Measurements from ENCODE around the gene PRODH2. TPM values are rescaled to one million over a fixed set of nuclear protein-coding genes. Genes with fewer than 3 reads are reported as not detected.
"Not testable (repeated sequence)": the region's sequence is repeated elsewhere in the genome, so short reads cannot be mapped to it uniquely, and the experiment has no call there.

The PRODH2 gene
- total RNA-seq, 2 donors from 2014 or later: not detected

DNA sequence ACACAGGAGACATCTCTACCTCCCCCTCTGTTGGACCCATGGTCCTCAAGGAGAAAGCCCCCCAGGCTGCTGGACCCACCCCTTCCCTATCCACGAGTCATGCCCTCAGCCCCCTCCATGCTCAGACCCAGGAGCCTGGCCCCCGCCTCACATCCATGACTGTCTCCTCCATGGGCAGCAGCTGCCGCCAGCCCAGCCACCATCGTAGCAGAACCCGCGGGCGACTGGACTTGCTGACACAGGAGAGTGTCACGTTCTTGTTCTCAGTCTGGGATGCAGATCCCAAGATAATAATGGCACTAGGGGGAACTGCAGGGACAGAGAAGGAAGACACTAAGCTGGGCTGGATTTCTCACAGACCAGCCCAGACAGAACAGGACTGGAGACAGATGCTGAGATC lies 35.8 kb upstream of the PRODH2 start:
- Mint-ChIP-seq H3K9me3 (no peaks in the 10 kb centered on the region), H3K27me3 (peaks cover 45 to 56% of the 10 kb centered on the region in 2 donors), H3K4me1 (ENCODE audit: low read depth in 2 of 2) (peaks cover 10 to 18% of the 10 kb centered on the region in 2 donors), H3K27ac (no peak overlapping the region), H3K4me3 (no peak overlapping the region), H3K36me3 (peaks cover 10% of the 10 kb centered on the region)
- DNase-seq (ENCODE audit: low spot score) (peak; percentile 37), ATAC-seq (no peak)

DNA sequence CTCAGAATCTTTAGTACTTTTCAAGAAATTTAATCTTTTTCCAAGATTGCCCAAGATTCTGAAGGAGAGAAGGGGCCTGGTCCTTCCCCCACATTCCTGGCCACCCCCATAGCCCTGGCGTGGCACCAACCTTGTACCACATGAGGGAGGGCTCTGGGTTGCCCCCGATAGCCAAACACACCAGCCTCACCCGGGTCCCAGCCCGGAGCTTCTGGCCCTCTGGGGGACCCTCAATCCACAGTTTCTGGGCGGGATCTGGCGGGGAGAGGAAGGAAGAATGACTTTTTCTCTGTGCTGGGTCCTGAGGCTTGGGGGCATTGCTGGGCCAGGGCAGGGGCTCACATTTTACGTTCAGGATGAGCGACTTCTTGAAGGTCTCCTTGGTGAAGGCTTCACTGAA lies 35.3 kb upstream of the PRODH2 start:
- no peak for ATAC-seq
- no peaks in the 10 kb centered on the region for H3K9me3 Mint-ChIP-seq

GRCh38 chr19:35846038-35846668 lies 33.5 kb upstream of the PRODH2 start:
- Mint-ChIP-seq H3K4me3 (peak overlapping the region; percentile 6), H3K4me1 (ENCODE audit: low read depth in 2 of 2) (peaks cover 10 to 18% of the 10 kb centered on the region in 2 donors), H3K9me3 (no peaks in the 10 kb centered on the region), H3K27me3 (peaks cover 43 to 49% of the 10 kb centered on the region in 2 donors), H3K27ac (no peak overlapping the region), H3K36me3 (peaks cover 10% of the 10 kb centered on the region)
- DNase-seq (ENCODE audit: low spot score) (peak; percentile 32), ATAC-seq (no peak)

More for the DNA sequence above, 35.3 kb upstream of the PRODH2 start:
- peaks cover 43 to 56% of the 10 kb centered on the region in 2 donors for H3K27me3 Mint-ChIP-seq
- H3K36me3 Mint-ChIP-seq: peaks cover 10% of the 10 kb centered on the region
- H3K27ac Mint-ChIP-seq: no peak overlapping the region
- peaks cover 10 to 18% of the 10 kb centered on the region in 2 donors for H3K4me1 Mint-ChIP-seq (ENCODE audit: low read depth in 2 of 2)
- peak; percentile 38 for DNase-seq (ENCODE audit: low spot score)
- H3K4me3 Mint-ChIP-seq: no peak overlapping the region

DNA sequence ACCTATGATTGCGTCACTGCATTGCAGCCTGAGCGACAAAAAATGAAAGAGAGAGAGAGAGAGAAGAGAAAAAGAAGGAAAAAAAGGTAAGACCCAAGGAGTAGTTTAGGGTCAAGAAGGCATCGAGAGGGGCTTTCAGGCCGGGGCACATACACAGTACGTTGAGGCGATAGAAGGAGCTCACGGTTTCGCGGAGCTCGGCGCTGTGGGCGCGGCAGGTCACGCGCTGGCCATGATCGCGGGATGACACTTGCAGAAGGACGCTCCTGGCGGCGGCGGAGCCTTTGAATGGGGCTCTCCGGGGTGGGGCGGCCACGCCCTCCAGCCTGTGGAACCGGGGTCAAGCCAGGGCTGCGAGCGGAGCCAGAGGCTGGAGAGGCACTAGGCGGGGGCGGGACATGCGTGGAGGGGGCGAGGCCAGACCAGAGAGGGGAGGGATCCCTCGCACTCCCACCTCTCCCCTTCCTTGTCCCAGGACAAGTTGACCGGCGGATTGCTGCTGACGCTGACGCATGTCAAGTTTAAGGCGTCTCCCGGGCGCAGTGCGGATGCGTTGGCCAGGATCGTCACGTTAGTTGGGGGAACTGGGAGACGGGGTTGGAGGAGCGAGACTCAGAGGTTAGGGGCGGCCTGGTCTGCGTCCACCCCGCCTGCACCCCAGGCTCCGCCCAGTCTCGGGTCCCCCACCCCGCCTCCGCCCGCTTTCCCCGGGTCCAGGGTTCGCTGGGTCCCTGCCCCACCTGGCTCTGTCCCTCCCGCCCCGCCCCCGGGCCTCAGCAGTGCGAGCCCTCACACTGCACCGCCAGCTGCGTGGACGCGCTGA lies 32.8 kb upstream of the PRODH2 start:
- Mint-ChIP-seq H3K9me3 (no peaks in the 10 kb centered on the region), H3K4me3 (peak overlapping the region; percentile 75), H3K36me3 (peaks cover 10% of the 10 kb centered on the region), H3K27ac (no peak overlapping the region), H3K4me1 (ENCODE audit: low read depth in 2 of 2) (peaks cover 10 to 18% of the 10 kb centered on the region in 2 donors), H3K27me3 (peaks cover 36 to 44% of the 10 kb centered on the region in 2 donors)
- DNase-seq (ENCODE audit: low spot score): peak; percentile 59
- peak; percentile 18 to 60 for ATAC-seq

- Mint-ChIP-seq H3K27me3 (peaks cover 36 to 43% of the 10 kb centered on the region in 2 donors), H3K9me3 (no peaks in the 10 kb centered on the region), H3K36me3 (peaks cover 10% of the 10 kb centered on the region), H3K4me1 (ENCODE audit: low read depth in 2 of 2) (peaks cover 10 to 18% of the 10 kb centered on the region in 2 donors), H3K4me3 (peak overlapping the region; percentile 75), H3K27ac (no peak overlapping the region)
- ATAC-seq (no peak), DNase-seq (ENCODE audit: low spot score) (peak; percentile 49)
These were observed 32.0 kb upstream of the PRODH2 start for GRCh38 chr19:35844482-35845214.

DNA sequence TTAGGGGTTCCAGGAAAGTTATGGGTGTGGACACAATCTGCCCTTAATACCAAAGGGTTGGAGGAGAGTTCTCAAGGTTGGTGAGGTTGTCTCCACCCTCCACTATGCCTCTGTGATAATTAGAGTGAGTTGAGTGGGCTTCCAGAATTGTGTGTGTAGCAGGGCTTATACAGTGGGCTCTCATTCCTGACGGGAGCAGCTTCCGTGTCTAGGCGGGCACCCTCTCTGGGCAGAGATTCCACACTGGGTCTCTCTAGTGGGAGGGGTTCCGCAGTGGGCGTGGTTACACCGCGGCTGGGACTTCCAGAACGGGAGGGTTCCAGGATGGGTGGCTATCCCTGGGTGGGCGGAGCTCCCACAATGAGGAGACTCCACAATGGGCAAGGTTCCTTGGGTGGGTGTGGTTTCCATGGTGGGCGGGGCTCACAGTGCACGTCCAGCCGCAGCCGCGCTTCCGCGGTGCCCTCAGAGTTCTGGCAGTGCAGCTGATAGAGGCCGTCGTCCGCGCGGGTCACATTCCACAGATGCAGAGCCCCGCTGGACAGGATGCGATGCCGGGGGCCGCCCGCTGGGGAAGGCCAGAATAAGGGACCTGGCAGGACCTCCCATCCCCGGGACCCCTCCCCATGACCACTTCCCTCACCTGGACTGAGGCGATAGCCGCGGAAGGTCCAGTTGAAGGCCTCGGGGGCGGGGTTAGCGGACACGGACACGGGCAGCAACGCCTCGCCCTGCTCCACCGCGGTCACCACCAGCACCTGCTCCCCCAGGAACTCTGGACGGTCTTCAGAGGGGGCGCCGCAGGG lies 31.2 kb upstream of the PRODH2 start:
- peak; percentile 52 for DNase-seq (ENCODE audit: low spot score)
- peaks cover 10 to 18% of the 10 kb centered on the region in 2 donors for H3K4me1 Mint-ChIP-seq (ENCODE audit: low read depth in 2 of 2)
- H3K27ac Mint-ChIP-seq: no peak overlapping the region
- H3K27me3 Mint-ChIP-seq: peaks cover 34 to 43% of the 10 kb centered on the region in 2 donors
- peak in 1 of 2 donors; percentile 54 for ATAC-seq
- peaks cover 10% of the 10 kb centered on the region for H3K36me3 Mint-ChIP-seq
- H3K9me3 Mint-ChIP-seq: no peaks in the 10 kb centered on the region
- peak overlapping the region; percentile 75 for H3K4me3 Mint-ChIP-seq

DNA sequence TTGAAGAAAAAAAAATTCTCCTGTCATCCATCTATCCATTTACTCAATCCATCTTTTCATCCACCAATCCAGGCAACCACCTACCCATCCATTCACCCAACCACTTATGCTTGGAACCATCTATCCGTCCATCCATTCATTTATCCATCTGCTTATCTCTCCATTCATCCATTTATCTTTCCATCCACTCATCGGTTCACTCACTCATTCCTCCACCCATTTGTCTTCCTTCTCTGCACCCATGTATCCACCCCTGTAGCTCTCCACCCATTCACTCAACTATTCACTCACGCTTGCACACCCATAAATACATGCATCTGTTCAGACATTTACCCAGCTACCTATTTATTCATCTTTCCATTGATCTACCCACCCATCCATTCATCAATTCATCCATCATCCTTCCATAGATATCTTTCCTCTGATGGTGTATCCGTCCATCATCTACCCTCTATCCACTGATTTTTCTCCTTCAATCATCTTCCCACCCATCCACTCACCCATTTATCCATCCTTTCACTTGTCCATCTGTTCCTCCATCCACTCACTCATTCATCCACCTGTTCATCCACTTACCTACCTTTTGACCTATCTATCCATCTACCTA lies 30.1 kb upstream of the PRODH2 start:
- Mint-ChIP-seq H3K27me3 (peaks cover 34 to 43% of the 10 kb centered on the region in 2 donors), H3K36me3 (peaks cover 10% of the 10 kb centered on the region), H3K27ac (no peak overlapping the region), H3K9me3 (no peaks in the 10 kb centered on the region), H3K4me3 (no peak overlapping the region), H3K4me1 (ENCODE audit: low read depth in 2 of 2) (peaks cover 10 to 18% of the 10 kb centered on the region in 2 donors)
- ATAC-seq (no peak), DNase-seq (ENCODE audit: low spot score) (peak; percentile 16)

GRCh38 chr19:35841961-35842595 lies 29.4 kb upstream of the PRODH2 start:
- H3K4me1 Mint-ChIP-seq (ENCODE audit: low read depth in 2 of 2): peaks cover 10 to 18% of the 10 kb centered on the region in 2 donors
- no peak overlapping the region for H3K4me3 Mint-ChIP-seq
- no peaks in the 10 kb centered on the region for H3K9me3 Mint-ChIP-seq
- H3K27me3 Mint-ChIP-seq: peaks cover 37 to 50% of the 10 kb centered on the region in 2 donors
- DNase-seq (ENCODE audit: low spot score) (peak; percentile 51), ATAC-seq (no peak)
- no peak overlapping the region for H3K27ac Mint-ChIP-seq
- H3K36me3 Mint-ChIP-seq: peaks cover 10% of the 10 kb centered on the region

GRCh38 chr19:35836096-35836495 lies 23.5 kb upstream of the PRODH2 start:
- not testable (repeated sequence) for H3K27ac Mint-ChIP-seq; H3K9me3 Mint-ChIP-seq; H3K4me1 Mint-ChIP-seq (ENCODE audit: low read depth in 2 of 2); DNase-seq (ENCODE audit: low spot score); ATAC-seq; H3K36me3 Mint-ChIP-seq; H3K4me3 Mint-ChIP-seq
- H3K27me3 Mint-ChIP-seq: peaks cover 22% of the 10 kb centered on the region in 2 donors

GRCh38 chr19:35833972-35834371 lies 21.3 kb upstream of the PRODH2 start:
- H3K9me3 Mint-ChIP-seq: no peaks in the 10 kb centered on the region
- no peaks in the 10 kb centered on the region for H3K36me3 Mint-ChIP-seq
- peak; percentile 25 for DNase-seq (ENCODE audit: low spot score)
- H3K4me3 Mint-ChIP-seq: no peak overlapping the region
- H3K4me1 Mint-ChIP-seq (ENCODE audit: low read depth in 2 of 2): no peaks in the 10 kb centered on the region
- ATAC-seq: no peak
- peaks cover 22 to 23% of the 10 kb centered on the region in 2 donors for H3K27me3 Mint-ChIP-seq
- no peak overlapping the region for H3K27ac Mint-ChIP-seq

DNA sequence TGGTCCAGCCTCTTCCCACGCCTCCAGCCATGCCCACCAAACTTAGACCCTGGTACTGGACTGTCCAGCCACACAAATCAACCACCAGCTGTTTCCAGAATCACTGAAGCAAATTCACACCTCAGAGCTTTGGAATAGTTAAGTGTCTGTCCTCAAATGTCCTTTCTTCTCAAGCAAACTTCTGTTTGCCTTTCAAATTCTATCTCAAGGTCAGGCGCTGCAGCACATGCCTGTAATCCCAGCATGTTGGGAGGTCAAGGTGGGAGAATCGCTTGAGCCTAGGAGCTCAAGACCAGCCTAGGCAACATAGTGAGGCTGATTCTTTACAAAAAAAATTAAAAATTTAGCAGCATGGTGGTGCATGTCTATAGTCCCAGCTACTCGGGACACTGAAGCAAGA lies 19.4 kb upstream of the PRODH2 start:
- ATAC-seq (no peak), DNase-seq (ENCODE audit: low spot score) (peak; percentile 18)
- Mint-ChIP-seq H3K4me3 (no peak overlapping the region), H3K27me3 (peaks cover 15 to 23% of the 10 kb centered on the region in 2 donors), H3K27ac (no peak overlapping the region), H3K4me1 (ENCODE audit: low read depth in 2 of 2) (no peaks in the 10 kb centered on the region), H3K9me3 (no peaks in the 10 kb centered on the region), H3K36me3 (no peaks in the 10 kb centered on the region)

DNA sequence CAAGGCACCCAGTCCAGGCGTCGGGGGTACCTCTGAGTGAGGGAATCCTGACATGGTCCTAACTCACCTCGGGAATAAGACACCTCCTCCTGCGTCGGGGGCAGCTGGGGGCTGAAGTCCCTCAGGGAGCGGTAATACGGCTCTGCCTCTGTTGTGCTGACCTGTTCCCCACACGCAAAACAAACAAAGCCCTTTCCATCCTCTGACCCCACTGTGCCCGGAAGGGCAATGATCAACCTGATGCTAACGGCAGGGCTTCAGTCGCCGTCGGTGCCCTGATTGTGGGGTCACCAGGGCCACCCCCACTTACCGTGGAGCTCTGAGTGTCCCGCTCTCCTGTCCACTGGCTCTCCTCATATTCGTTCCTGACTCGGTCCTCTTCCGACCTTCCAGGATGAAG lies 18.3 kb upstream of the PRODH2 start:
- no peak overlapping the region for H3K4me3 Mint-ChIP-seq
- DNase-seq (ENCODE audit: low spot score) (peak; percentile 53), ATAC-seq (no peak)
- no peaks in the 10 kb centered on the region for H3K36me3 Mint-ChIP-seq
- no peaks in the 10 kb centered on the region for H3K4me1 Mint-ChIP-seq (ENCODE audit: low read depth in 2 of 2)
- H3K27me3 Mint-ChIP-seq: peaks cover 15 to 19% of the 10 kb centered on the region in 2 donors
- H3K27ac Mint-ChIP-seq: no peak overlapping the region
- no peaks in the 10 kb centered on the region for H3K9me3 Mint-ChIP-seq
